OCI-LY1 (cell line): ENCODE measurements around the gene FGD1.
A peak's percentile ranks its signal among the peaks of the same experiment; 100 is the strongest.

Experiments used
- H2AFZ ChIP-seq: fragments of 200-600 bp; sonication (generic), shearing (Covaris generic); 2 replicates; pipeline ENCODE4 v1.6.0; 2014; ENCODE audit warnings: antibody characterized with exemption, mild to moderate bottlenecking, low read length
- H3F3A ChIP-seq: fragments of 200-600 bp; sonication (generic), shearing (Covaris generic); 2 replicates; pipeline ENCODE4 v1.6.0; 2014; ENCODE audit warnings: mild to moderate bottlenecking, antibody characterized with exemption, low read length, moderate library complexity; ENCODE audit not compliant: insufficient read depth
- H3K27ac ChIP-seq: fragments of 200-600 bp; sonication (generic); 2 replicates; pipeline ENCODE4 v1.5.1; 2014; ENCODE audit warnings: low read length, mixed run types, mild to moderate bottlenecking, low read depth; ENCODE audit not compliant: poor library complexity, severe bottlenecking
- H3K27me3 ChIP-seq: fragments of 200-600 bp; sonication (generic); 2 replicates; pipeline ENCODE4 v1.6.0; 2014; ENCODE audit warnings: antibody characterized with exemption, mild to moderate bottlenecking, low read length, moderate library complexity; ENCODE audit not compliant: insufficient read depth
- H3K36me3 ChIP-seq: fragments of 200-600 bp; sonication (generic); 2 replicates; pipeline ENCODE4 v1.6.1; 2014; ENCODE audit warnings: mild to moderate bottlenecking, antibody characterized with exemption, low read length, moderate library complexity, mixed read lengths; ENCODE audit not compliant: insufficient read depth
- H3K4me1 ChIP-seq: fragments of 200-600 bp; sonication (generic); 2 replicates; pipeline ENCODE4 v1.5.1; 2014; ENCODE audit warnings: mild to moderate bottlenecking, low read length, moderate library complexity; ENCODE audit not compliant: insufficient read depth, severe bottlenecking
- H3K4me2 ChIP-seq: fragments of 200-600 bp; sonication (generic), shearing (Covaris generic); 2 replicates; pipeline ENCODE4 v1.6.1; 2014; ENCODE audit warnings: low read length
- H3K4me3 ChIP-seq: fragments of 200-600 bp; sonication (generic); 2 replicates; pipeline ENCODE4 v1.5.1; 2014; ENCODE audit warnings: low read length, low read depth, mild to moderate bottlenecking, mixed read lengths; ENCODE audit not compliant: poor library complexity, severe bottlenecking
- H3K79me2 ChIP-seq: fragments of 200-600 bp; shearing (Covaris generic); 2 replicates; pipeline ENCODE4 v1.6.1; 2016; ENCODE audit warnings: mixed run types, low read length, mixed read lengths; ENCODE audit not compliant: insufficient read depth
- H3K9ac ChIP-seq: fragments of 200-600 bp; sonication (generic), shearing (Covaris generic); 2 replicates; pipeline ENCODE4 v1.6.1; 2014; ENCODE audit warnings: mild to moderate bottlenecking, low read length, mixed read lengths
- H3K9me2 ChIP-seq: fragments of 200-600 bp; sonication (generic), shearing (Covaris generic); 2 replicates; pipeline ENCODE4 v1.6.1; 2014; ENCODE audit warnings: low read depth, mild to moderate bottlenecking, low read length, mixed read lengths
- H3K9me3 ChIP-seq: fragments of 200-600 bp; shearing (Covaris generic); 2 replicates; pipeline ENCODE4 v1.6.1; 2014; ENCODE audit warnings: low read length, mixed read lengths
- H4K20me1 ChIP-seq: fragments of 200-600 bp; sonication (generic), shearing (Covaris generic); 2 replicates; pipeline ENCODE4 v1.6.0; 2016; ENCODE audit warnings: mild to moderate bottlenecking, low read length; ENCODE audit not compliant: insufficient read depth
- EZH2 ChIP-seq: fragments of 200-600 bp; sonication (generic), shearing (Covaris generic); IDR thresholded peaks from 2 replicates; pipeline ENCODE4 v1.8.0; 2017; ENCODE audit warnings: borderline replicate concordance, mixed run types, mild to moderate bottlenecking, antibody characterized with exemption, low read length, moderate library complexity, mixed read lengths
- TF ChIP-seq, protein P1 (sequence below): fragments of 200-600 bp; sonication (generic), shearing (Covaris generic); IDR thresholded peaks from 2 replicates; pipeline ENCODE4 v1.5.1; 2017; ENCODE audit warnings: mild to moderate bottlenecking, antibody characterized with exemption, low read length, moderate library complexity, mixed read lengths

The FGD1 gene

DNA sequence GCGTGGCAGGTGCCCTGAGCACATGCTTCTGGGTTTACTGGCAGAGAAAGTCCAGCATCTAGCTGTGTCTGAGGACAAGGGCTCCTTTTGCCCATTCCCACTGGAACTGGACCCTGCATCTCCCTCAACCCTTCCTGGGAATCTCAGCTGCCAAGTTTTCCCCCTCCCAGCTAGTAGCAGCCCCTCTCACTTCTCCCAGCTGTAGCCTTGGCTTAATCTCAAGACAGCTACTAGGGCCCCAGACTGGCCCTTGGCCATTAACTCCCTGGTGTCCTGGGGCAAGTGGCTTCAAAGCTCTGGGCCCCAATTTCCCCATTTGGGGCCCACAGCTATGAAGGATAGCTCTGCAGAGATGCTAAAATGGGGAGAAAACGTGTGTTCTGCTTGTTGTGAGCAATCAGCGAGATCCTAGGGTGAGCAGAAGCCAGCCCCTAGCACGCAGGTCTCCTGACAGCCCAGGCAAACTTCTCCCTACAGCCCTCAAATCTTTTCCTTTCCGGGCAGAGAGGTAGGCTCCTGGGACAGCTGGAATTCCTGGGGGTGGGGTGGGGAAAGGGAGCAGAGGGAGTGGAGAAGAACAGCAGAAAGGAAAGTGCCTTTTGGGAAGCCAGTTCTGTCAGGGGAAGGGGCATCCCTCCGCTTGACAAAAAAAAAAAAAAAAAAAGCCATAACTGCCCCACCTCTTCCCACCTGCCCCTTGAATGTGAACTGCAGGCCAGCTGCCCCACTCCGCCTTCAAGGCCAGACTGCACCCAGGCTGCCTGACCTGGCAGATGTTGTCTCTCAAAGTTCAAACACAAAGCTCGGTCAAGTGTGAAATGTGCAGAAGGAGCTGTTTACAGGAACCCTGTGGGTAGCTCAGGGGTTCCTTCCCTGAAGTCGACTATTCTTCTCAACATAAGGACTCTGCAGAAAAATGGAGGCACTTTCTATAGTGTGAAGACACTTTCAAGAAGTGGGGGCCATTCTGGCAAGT lies 16.6 kb downstream of the FGD1 start:
- H3K36me3 ChIP-seq = no peaks in the 10 kb centered on the region
- H3K9me2 ChIP-seq = no peaks in the 10 kb centered on the region
- TF ChIP-seq, protein P1, sequence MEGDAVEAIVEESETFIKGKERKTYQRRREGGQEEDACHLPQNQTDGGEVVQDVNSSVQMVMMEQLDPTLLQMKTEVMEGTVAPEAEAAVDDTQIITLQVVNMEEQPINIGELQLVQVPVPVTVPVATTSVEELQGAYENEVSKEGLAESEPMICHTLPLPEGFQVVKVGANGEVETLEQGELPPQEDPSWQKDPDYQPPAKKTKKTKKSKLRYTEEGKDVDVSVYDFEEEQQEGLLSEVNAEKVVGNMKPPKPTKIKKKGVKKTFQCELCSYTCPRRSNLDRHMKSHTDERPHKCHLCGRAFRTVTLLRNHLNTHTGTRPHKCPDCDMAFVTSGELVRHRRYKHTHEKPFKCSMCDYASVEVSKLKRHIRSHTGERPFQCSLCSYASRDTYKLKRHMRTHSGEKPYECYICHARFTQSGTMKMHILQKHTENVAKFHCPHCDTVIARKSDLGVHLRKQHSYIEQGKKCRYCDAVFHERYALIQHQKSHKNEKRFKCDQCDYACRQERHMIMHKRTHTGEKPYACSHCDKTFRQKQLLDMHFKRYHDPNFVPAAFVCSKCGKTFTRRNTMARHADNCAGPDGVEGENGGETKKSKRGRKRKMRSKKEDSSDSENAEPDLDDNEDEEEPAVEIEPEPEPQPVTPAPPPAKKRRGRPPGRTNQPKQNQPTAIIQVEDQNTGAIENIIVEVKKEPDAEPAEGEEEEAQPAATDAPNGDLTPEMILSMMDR = no peak
- no peak for TF ChIP-seq EZH2
- peak overlapping the region; percentile 29; the same call in 1 of the 2 replicates for H3K4me2 ChIP-seq
- H3K79me2 ChIP-seq = no peaks in the 10 kb centered on the region
- H3K27me3 ChIP-seq = no peaks in the 10 kb centered on the region
- peaks cover 19% of the 10 kb centered on the region for H3K4me1 ChIP-seq
- H3K4me3 ChIP-seq = no peak overlapping the region
- peak overlapping the region; percentile 63 for H3K27ac ChIP-seq
- H3K9ac ChIP-seq = no peak overlapping the region; the same call in 1 of the 2 replicates
- H3F3A ChIP-seq = no peaks in the 10 kb centered on the region
- H2AFZ ChIP-seq = no peak overlapping the region
- H4K20me1 ChIP-seq = no peaks in the 10 kb centered on the region
- H3K9me3 ChIP-seq = no peaks in the 10 kb centered on the region

DNA sequence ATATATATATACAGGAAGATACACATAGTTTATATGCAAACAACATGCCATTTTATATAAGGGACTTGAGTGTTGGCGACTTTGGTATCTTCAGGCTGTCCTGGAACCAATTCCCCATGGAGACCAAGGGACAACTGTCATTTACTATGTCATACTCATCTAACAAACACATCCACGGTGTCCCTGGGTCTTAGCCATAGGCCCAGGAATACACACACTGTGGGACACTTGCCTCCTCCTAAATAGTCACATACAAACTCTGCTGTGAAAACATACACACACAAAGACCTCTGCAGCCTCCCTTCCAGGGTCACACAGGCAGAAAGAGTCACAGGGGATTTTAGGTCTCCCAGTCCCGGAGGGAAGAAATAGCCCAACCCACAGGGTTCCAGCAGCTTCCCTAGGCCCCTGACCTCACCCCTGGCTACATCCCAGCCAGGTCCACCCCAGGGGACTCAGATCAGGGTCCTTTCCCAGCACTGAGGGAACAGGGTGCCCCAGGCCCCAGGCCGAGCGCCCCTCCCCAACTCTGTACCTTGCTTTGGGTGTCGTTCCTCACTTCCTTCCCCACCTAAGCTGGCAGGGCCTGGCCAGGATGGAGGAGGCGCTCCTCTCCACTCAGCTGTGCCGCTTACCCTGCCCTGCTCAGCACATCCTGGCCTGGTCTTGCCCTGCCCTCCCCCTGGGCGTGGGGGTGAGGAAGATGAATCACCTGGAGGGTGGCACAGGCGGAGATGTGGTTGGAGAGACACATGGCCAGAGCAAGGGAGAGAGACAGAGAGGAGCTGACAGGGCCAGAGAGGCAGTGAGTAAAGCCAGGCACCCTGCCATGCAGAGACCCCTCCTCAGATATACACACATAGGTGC lies 21.8 kb downstream of the FGD1 start:
- no peaks in the 10 kb centered on the region for H3F3A ChIP-seq
- no peaks in the 10 kb centered on the region for H3K9me3 ChIP-seq
- no peaks in the 10 kb centered on the region for H3K36me3 ChIP-seq
- no peaks in the 10 kb centered on the region for H3K9me2 ChIP-seq
- H3K4me3 ChIP-seq = no peak overlapping the region
- peaks cover 6% of the 10 kb centered on the region for H3K4me1 ChIP-seq
- no peak overlapping the region for H2AFZ ChIP-seq
- no peaks in the 10 kb centered on the region for H3K79me2 ChIP-seq
- no peak overlapping the region for H3K9ac ChIP-seq
- H3K4me2 ChIP-seq = no peak overlapping the region
- TF ChIP-seq EZH2 = no peak
- TF ChIP-seq, protein P1 = no peak
- H4K20me1 ChIP-seq = no peaks in the 10 kb centered on the region
- H3K27ac ChIP-seq = no peak overlapping the region
- no peaks in the 10 kb centered on the region for H3K27me3 ChIP-seq

DNA sequence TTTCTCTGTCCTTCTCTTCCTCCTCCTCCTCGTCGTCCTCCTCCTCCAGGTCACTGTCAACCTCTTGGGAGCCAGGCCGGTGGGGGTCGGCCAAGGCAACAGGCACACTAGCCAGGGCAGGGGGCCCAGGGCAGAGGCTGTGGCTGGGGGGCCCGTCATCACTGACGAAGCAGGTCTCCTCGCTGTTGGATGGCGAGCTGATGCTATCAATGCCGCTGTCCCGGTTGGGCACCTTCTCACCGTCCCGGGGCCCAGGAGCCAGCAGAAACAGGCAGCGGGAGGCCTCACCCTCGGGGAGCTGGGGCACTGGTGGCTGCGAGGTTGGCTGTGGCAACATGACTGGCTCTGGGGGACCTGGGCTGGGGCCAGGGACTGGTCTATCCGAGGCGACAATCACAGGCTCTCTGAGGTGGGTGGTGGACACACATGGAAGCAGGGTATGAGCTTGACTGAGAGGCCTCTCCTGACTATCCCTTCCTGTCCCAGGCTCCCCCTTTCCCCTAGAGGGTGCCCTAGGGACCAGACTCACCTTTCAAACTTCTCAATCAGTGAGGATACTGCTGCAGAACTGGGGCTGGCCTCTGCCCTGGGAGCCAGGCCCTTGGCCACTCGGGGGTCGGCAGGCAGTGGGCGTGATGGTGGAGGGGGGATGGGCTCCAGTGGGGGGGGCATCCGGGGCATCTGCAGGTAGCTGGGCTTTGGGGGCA lies 25.8 kb downstream of the FGD1 start:
- Histone ChIP-seq H3K36me3 (no peaks in the 10 kb centered on the region), H3K27me3 (no peaks in the 10 kb centered on the region), H3K27ac (no peak overlapping the region), H3K4me2 (no peak overlapping the region), H3K4me1 (no peaks in the 10 kb centered on the region), H3K4me3 (no peak overlapping the region), H4K20me1 (no peaks in the 10 kb centered on the region), H3K9ac (no peak overlapping the region), H3F3A (no peaks in the 10 kb centered on the region), H3K9me2 (no peaks in the 10 kb centered on the region), H3K9me3 (no peaks in the 10 kb centered on the region), H3K79me2 (no peaks in the 10 kb centered on the region), H2AFZ (no peak overlapping the region)
- no peak for TF ChIP-seq EZH2
- TF ChIP-seq, protein P1 = no peak
